OCI-LY3 (cell line): Measurements from ENCODE around the gene LRP1B.

Experiments used
- H2AFZ ChIP-seq: fragments of 200-600, 300-600 bp; shearing (Covaris generic); 2 replicates; pipeline ENCODE4 v1.6.0; 2014; ENCODE audit warnings: antibody characterized with exemption, low read depth, low read length
- H3K27ac ChIP-seq: fragments of 200-600, 300-600 bp; sonication (generic); 2 replicates; pipeline ENCODE4 v1.5.1; 2014; ENCODE audit warnings: mild to moderate bottlenecking, low read length, moderate library complexity, mixed read lengths
- H3K27me3 ChIP-seq: fragments of 200-600, 300-600 bp; sonication (generic); 2 replicates; pipeline ENCODE4 v1.6.1; 2014; ENCODE audit warnings: low read depth, low read length, mixed read lengths
- H3K36me3 ChIP-seq: fragments of 200-600, 300-600 bp; sonication (generic); replicated peaks from 2 replicates; pipeline ENCODE3; 2014; ENCODE audit warnings: low read depth, low read length, mixed read lengths
- H3K4me1 ChIP-seq: fragments of 300-600, 200-600 bp; sonication (generic); 2 replicates; pipeline ENCODE4 v1.6.1; 2014; ENCODE audit warnings: low read length, mixed read lengths
- H3K4me2 ChIP-seq: fragments of 200-600, 300-600 bp; sonication (generic); 2 replicates; pipeline ENCODE4 v1.6.1; 2014; ENCODE audit warnings: low read length, mixed read lengths
- H3K4me3 ChIP-seq: fragments of 300-600, 200-600 bp; sonication (generic); 2 replicates; pipeline ENCODE4 v1.5.1; 2014; ENCODE audit warnings: antibody characterized with exemption, mild to moderate bottlenecking, low read length, moderate library complexity
- H3K79me2 ChIP-seq: fragments of 300-600, 200-600 bp; shearing (Covaris generic); 2 replicates; pipeline ENCODE4 v1.6.1; 2014; ENCODE audit warnings: mild to moderate bottlenecking, low read length, mixed read lengths
- H3K9ac ChIP-seq: fragments of 300-600, 200-600 bp; shearing (Covaris generic); 2 replicates; pipeline ENCODE4 v1.6.0; 2014; ENCODE audit warnings: mild to moderate bottlenecking, low read length, moderate library complexity
- H3K9me3 ChIP-seq: fragments of 200-600, 300-600 bp; shearing (Covaris generic); 2 replicates; pipeline ENCODE4 v1.6.1; 2014; ENCODE audit warnings: low read length, mixed read lengths; ENCODE audit not compliant: insufficient read depth
- H4K20me1 ChIP-seq: fragments of 200-600, 300-600 bp; sonication (generic); 2 replicates; pipeline ENCODE4 v1.6.1; 2016; ENCODE audit warnings: low read length, mixed read lengths; ENCODE audit not compliant: insufficient read depth
- CTCF ChIP-seq: fragments of 200-600, 300-600 bp; sonication (generic); IDR thresholded peaks from 2 replicates; pipeline ENCODE4 v1.5.1; 2014; ENCODE audit warnings: antibody characterized with exemption, low read length, low read depth
- EZH2phosphoT487 ChIP-seq: fragments of 200-600 bp; shearing (Covaris generic); IDR thresholded peaks from 2 replicates; pipeline ENCODE4 v1.6.1; 2018; ENCODE audit warnings: antibody characterized with exemption, mixed run types, low read depth

LRP1B gene

GRCh38 chr2:140248623-140249022 is 1882.2 kb downstream of the LRP1B start:
- no peaks in the 10 kb centered on the region for H3K4me1 ChIP-seq
- no peak overlapping the region for H3K27ac ChIP-seq
- no peaks in the 10 kb centered on the region for H3K36me3 ChIP-seq
- H3K27me3 ChIP-seq, result no peaks in the 10 kb centered on the region
- H4K20me1 ChIP-seq, result no peaks in the 10 kb centered on the region
- no peak overlapping the region for H3K4me3 ChIP-seq
- no peaks in the 10 kb centered on the region for H3K9me3 ChIP-seq
- no peak overlapping the region for H3K4me2 ChIP-seq
- TF ChIP-seq EZH2phosphoT487, result no peak
- TF ChIP-seq CTCF, result no peak
- no peak overlapping the region for H3K9ac ChIP-seq
- no peak overlapping the region for H2AFZ ChIP-seq
- no peaks in the 10 kb centered on the region for H3K79me2 ChIP-seq

GRCh38 chr2:140247451-140248195 is 1883.2 kb downstream of the LRP1B start:
- Histone ChIP-seq H3K9ac (no peak overlapping the region), H3K4me2 (no peak overlapping the region), H3K4me3 (no peak overlapping the region), H3K79me2 (no peaks in the 10 kb centered on the region), H3K9me3 (no peaks in the 10 kb centered on the region), H3K27ac (no peak overlapping the region), H2AFZ (no peak overlapping the region), H4K20me1 (no peaks in the 10 kb centered on the region), H3K36me3 (no peaks in the 10 kb centered on the region), H3K4me1 (no peaks in the 10 kb centered on the region), H3K27me3 (no peaks in the 10 kb centered on the region)
- TF ChIP-seq EZH2phosphoT487 (no peak), CTCF (no peak)

GRCh38 chr2:140246957-140247356 is 1883.9 kb downstream of the LRP1B start:
- H3K36me3 ChIP-seq, result no peaks in the 10 kb centered on the region
- no peaks in the 10 kb centered on the region for H3K79me2 ChIP-seq
- no peak overlapping the region for H3K27ac ChIP-seq
- H2AFZ ChIP-seq, result peak overlapping the region; percentile 61; the same call in 1 of the 2 replicates
- H4K20me1 ChIP-seq, result no peaks in the 10 kb centered on the region
- no peak overlapping the region for H3K4me3 ChIP-seq
- H3K9ac ChIP-seq, result no peak overlapping the region
- no peaks in the 10 kb centered on the region for H3K27me3 ChIP-seq
- no peak overlapping the region for H3K4me2 ChIP-seq
- TF ChIP-seq EZH2phosphoT487 (no peak), CTCF (no peak)
- no peaks in the 10 kb centered on the region for H3K4me1 ChIP-seq
- H3K9me3 ChIP-seq, result no peaks in the 10 kb centered on the region

GRCh38 chr2:140246058-140246457 is 1884.8 kb downstream of the LRP1B start:
- Histone ChIP-seq H3K9ac (no peak overlapping the region), H3K27ac (no peak overlapping the region), H3K4me3 (no peak overlapping the region), H2AFZ (no peak overlapping the region), H3K36me3 (no peaks in the 10 kb centered on the region), H3K4me1 (no peaks in the 10 kb centered on the region), H3K4me2 (no peak overlapping the region), H3K27me3 (no peaks in the 10 kb centered on the region), H3K9me3 (no peaks in the 10 kb centered on the region), H3K79me2 (no peaks in the 10 kb centered on the region), H4K20me1 (no peaks in the 10 kb centered on the region)
- TF ChIP-seq EZH2phosphoT487 (no peak), CTCF (no peak)
